Gastroesophageal sphincter (tissue), 4 donors: ENCODE results near the gene TMEM178A. TPM values are rescaled to one million over a fixed set of nuclear protein-coding genes. Genes with fewer than 3 reads are reported as not detected.

ENCODE experiments used
- ATAC-seq: fragments of 150-250 bp; one replicate; pipeline ENCODE4 v1.9.1; 2016; ENCODE audit warnings: mild to moderate bottlenecking, moderate library complexity
- H3K27ac ChIP-seq, 4 donors: fragments of 200-600 bp; sonication (generic) in 3 of 4; 1 replicate in 3 of 4; 2 replicates in 1 of 4; pipeline ENCODE4 v1.5.1; 2016 to 2019
- H3K27me3 ChIP-seq: fragments of 200-600 bp; sonication (generic); one replicate; pipeline ENCODE4 v1.5.1; 2019
- H3K36me3 ChIP-seq, 2 donors: fragments of 200-600 bp; sonication (generic); one replicate each; pipeline ENCODE4 v1.5.1; 2019; ENCODE audit warnings: control low read depth in 1 of 2
- H3K4me1 ChIP-seq, 3 donors: fragments of 200-600 bp; sonication (generic); 1 replicate in 2 of 3; 2 replicates in 1 of 3; pipeline ENCODE4 v1.5.1; 2016 to 2019; ENCODE audit warnings: control low read depth in 2 of 3
- H3K4me3 ChIP-seq, 2 donors: fragments of 200-600 bp; sonication (generic); one replicate each; pipeline ENCODE4 v1.5.1; 2019; ENCODE audit warnings: mild to moderate bottlenecking in 1 of 2, moderate library complexity in 1 of 2
- H3K9me3 ChIP-seq, 3 donors: fragments of 200-600 bp; sonication (generic); one replicate each; pipeline ENCODE4 v1.5.1; 2017 to 2019; ENCODE audit warnings: control low read depth in 2 of 3
- CTCF ChIP-seq, 4 experiments: fragments of 200-600 bp in 2 of 4; fragments of 450-650 bp in 2 of 4; sonication (generic) in 1 of 4; IDR thresholded peaks; one replicate each; pipeline ENCODE4 v1.5.1; 2017 to 2019; ENCODE audit warnings: antibody characterized with exemption in 4 of 4, mild to moderate bottlenecking in 2 of 4, moderate library complexity in 2 of 4
- EP300 ChIP-seq: sonication (generic); formaldehyde crosslinking; IDR thresholded peaks from one replicate; pipeline ENCODE4 v1.6.1; 2017; ENCODE audit warnings: antibody characterized with exemption, mild to moderate bottlenecking
- POLR2A ChIP-seq, 2 donors: fragments of 450-650 bp; IDR thresholded peaks; one replicate each; pipeline ENCODE4 v1.6.1; 2017; ENCODE audit warnings: antibody characterized with exemption in 2 of 2, mild to moderate bottlenecking in 2 of 2, moderate library complexity in 1 of 2
- POLR2AphosphoS5 ChIP-seq: sonication (generic); formaldehyde crosslinking; IDR thresholded peaks from one replicate; pipeline ENCODE4 v1.6.1; 2017; ENCODE audit warnings: antibody characterized with exemption
- WGBS, 2 donors: methylation state at CpG; one replicate each; pipeline ENCODE4 v1.1.5; 2018; ENCODE audit warnings: low coverage in 1 of 2; 5-methylcytosine and 5-hydroxymethylcytosine counted together
- total RNA-seq, 4 donors: library from RNA; depleted of rRNA; stranded (reverse); fragments of >200 nt; gene quantifications; one replicate each; pipeline ENCODE4 v1.1.0, GENCODE V29; 2016

Gene TMEM178A
- total RNA-seq, 4 donors from 2014 or later = 3.4 to 14.6 (median 4.8) TPM

GRCh38 chr2:39712953-39713352 lies 47.2 kb downstream of the TMEM178A start:
- no peaks in the 10 kb centered on the region for H3K4me1 ChIP-seq
- no peaks in the 10 kb centered on the region for H3K36me3 ChIP-seq
- WGBS, 2 donors = 88 to 100% methylated on average over 3 to 5 of the region's 5 CpGs
- H3K27me3 ChIP-seq = no peaks in the 10 kb centered on the region
- TF ChIP-seq POLR2AphosphoS5 = no peak
- no peak for TF ChIP-seq EP300
- no peak for TF ChIP-seq CTCF (IDR thresholded peaks at IDR 0.05)
- no peak for TF ChIP-seq POLR2A (IDR thresholded peaks at IDR 0.05)
- no peak overlapping the region for H3K4me3 ChIP-seq
- H3K9me3 ChIP-seq = no peaks in the 10 kb centered on the region
- no peak for ATAC-seq
- no peak overlapping the region for H3K27ac ChIP-seq

DNA sequence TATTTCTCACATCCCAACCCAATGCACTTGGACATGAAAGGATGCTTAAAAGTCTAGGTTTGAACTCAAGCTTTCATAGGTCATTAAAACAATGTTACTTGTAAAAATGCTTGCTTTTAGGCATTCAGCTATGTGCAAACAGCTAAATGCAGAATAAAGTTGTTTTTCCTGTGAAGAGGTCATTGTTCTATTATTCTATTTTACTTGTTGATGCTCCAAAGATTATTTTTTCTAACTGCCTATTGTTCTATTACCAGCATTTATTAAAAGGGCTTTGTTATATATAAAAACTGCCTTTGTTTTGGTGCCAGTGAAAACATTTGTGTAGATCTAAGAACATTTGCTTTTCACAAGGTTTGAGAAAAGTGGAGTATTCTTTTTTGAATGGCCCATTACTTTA lies 49.4 kb downstream of the TMEM178A start:
- Histone ChIP-seq H3K4me3 (no peak overlapping the region), H3K27ac (no peak overlapping the region), H3K9me3 (no peaks in the 10 kb centered on the region), H3K27me3 (no peaks in the 10 kb centered on the region), H3K4me1 (no peaks in the 10 kb centered on the region), H3K36me3 (no peaks in the 10 kb centered on the region)
- no peak for TF ChIP-seq POLR2A (IDR thresholded peaks at IDR 0.05)
- no peak for ATAC-seq

DNA sequence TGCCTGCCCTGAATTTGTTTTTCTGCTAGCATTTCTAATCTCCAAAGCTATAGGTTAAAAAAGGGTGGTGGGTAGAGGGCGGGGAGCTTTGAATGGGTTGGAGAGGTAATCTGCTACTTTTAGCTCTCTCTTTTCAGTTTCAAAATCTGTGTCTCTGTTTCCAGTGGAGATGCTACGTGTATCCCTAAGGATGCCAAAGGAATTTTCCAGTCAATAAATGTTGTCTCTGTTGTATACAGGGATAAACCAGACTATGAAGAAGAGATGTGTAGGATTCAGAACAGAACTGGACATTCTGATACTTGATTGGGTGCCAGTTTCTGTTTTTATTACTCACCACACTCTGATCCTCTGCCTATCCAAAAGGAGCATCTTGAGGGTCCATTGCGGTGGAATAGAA lies 50.1 kb downstream of the TMEM178A start:
- H3K27ac ChIP-seq = no peak overlapping the region
- no peaks in the 10 kb centered on the region for H3K9me3 ChIP-seq
- ATAC-seq = no peak
- no peaks in the 10 kb centered on the region for H3K4me1 ChIP-seq
- 98 to 100% methylated on average over 1 to 3 of the region's 3 CpGs for WGBS, 2 donors
- H3K27me3 ChIP-seq = no peaks in the 10 kb centered on the region
- TF ChIP-seq CTCF (IDR thresholded peaks at IDR 0.05) = no peak
- TF ChIP-seq EP300 = no peak
- no peak for TF ChIP-seq POLR2A (IDR thresholded peaks at IDR 0.05)
- TF ChIP-seq POLR2AphosphoS5 = no peak
- no peak overlapping the region for H3K4me3 ChIP-seq
- H3K36me3 ChIP-seq = no peaks in the 10 kb centered on the region

GRCh38 chr2:39717067-39717466 lies 51.4 kb downstream of the TMEM178A start:
- H3K27me3 ChIP-seq = no peaks in the 10 kb centered on the region
- no peaks in the 10 kb centered on the region for H3K36me3 ChIP-seq
- H3K27ac ChIP-seq = no peak overlapping the region
- 75 to 93% methylated on average over 2 to 10 of the region's 12 CpGs for WGBS, 2 donors
- TF ChIP-seq POLR2A (IDR thresholded peaks at IDR 0.05) (no peak), EP300 (no peak), POLR2AphosphoS5 (no peak), CTCF (IDR thresholded peaks at IDR 0.05) (no peak)
- ATAC-seq = no peak
- H3K4me3 ChIP-seq = no peak overlapping the region
- H3K9me3 ChIP-seq = no peaks in the 10 kb centered on the region
- H3K4me1 ChIP-seq = no peaks in the 10 kb centered on the region

DNA sequence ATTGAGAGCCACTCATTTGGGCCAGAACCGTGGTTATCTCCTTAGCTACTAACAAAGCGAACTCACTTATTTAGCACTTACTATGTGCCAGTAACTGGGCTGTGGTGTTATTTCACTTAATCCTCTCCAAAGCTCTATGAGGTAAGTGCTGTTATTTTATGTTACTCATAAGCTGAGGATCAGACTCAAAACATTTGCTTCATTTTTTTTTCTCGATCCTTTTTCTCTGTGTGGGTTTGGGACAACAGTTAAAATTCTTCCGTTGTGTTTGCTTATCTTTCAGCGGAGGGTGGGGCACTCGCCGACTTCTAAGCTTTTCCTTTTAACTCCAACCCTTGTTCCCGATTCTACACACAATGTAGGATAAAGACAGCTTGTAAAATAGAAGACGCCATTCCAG lies 52.8 kb downstream of the TMEM178A start:
- Histone ChIP-seq H3K4me3 (no peak overlapping the region), H3K27me3 (no peaks in the 10 kb centered on the region), H3K36me3 (no peaks in the 10 kb centered on the region), H3K4me1 (peaks cover 0 to under 1% (median 0%) of the 10 kb centered on the region in 3 donors), H3K9me3 (no peaks in the 10 kb centered on the region), H3K27ac (no peak overlapping the region)
- no peak for ATAC-seq
- WGBS, 2 donors = 75 to 78% methylated on average over 9 of the region's 9 CpGs
- TF ChIP-seq EP300 (no peak), POLR2AphosphoS5 (no peak), POLR2A (IDR thresholded peaks at IDR 0.05) (no peak), CTCF (IDR thresholded peaks at IDR 0.05) (no peak)
